Left hindlimb (tissue), 1 donor: ENCODE results near the gene RBBP8NL.

Experiments used
- DNase-seq: peaks from one replicate; pipeline ENCODE4 v3.0.0-alpha.2; 2018

Gene RBBP8NL

GRCh38 chr20:62371588-62372041 is 55.7 kb downstream of the RBBP8NL start:
- DNase-seq: no peak

- no peak for DNase-seq
Measured at GRCh38 chr20:62370807-62371587, 56.3 kb downstream of the RBBP8NL start.

- DNase-seq: peak; percentile 74
Measured at GRCh38 chr20:62370115-62370806, 57.1 kb downstream of the RBBP8NL start.

GRCh38 chr20:62369815-62370114 is 57.6 kb downstream of the RBBP8NL start:
- no peak for DNase-seq

GRCh38 chr20:62368976-62369814 is 58.1 kb downstream of the RBBP8NL start:
- peak; percentile 76 for DNase-seq

GRCh38 chr20:62368392-62368975 is 58.9 kb downstream of the RBBP8NL start:
- no peak for DNase-seq

GRCh38 chr20:62367633-62368391 is 59.5 kb downstream of the RBBP8NL start:
- DNase-seq: no peak

GRCh38 chr20:62367136-62367632 is 60.2 kb downstream of the RBBP8NL start, which contains the start of gene LAMA5:
TSS of gene LAMA5 (minus strand) at chr20:62367312. CDS start at chr20:62367245, 67 bp downstream.
- DNase-seq: peak; percentile 41

- peak; percentile 40 for DNase-seq
Measured at GRCh38 chr20:62366370-62367135, 60.8 kb downstream of the RBBP8NL start.

GRCh38 chr20:62365814-62366369 is 61.4 kb downstream of the RBBP8NL start:
- DNase-seq: peak; percentile 39

- peak; percentile 26 for DNase-seq
Measured at GRCh38 chr20:62364911-62365736, 62.2 kb downstream of the RBBP8NL start.

- peak; percentile 43 for DNase-seq
Measured at GRCh38 chr20:62363920-62364851, 63.2 kb downstream of the RBBP8NL start.

GRCh38 chr20:62362991-62363919 is 64.1 kb downstream of the RBBP8NL start:
- peak; percentile 32 for DNase-seq

GRCh38 chr20:62362590-62362940 is 64.8 kb downstream of the RBBP8NL start:
- peak; percentile 31 for DNase-seq

- peak; percentile 28 for DNase-seq
Measured at GRCh38 chr20:62361799-62362589, 65.3 kb downstream of the RBBP8NL start.
